AML-193 (cell line): ENCODE data around the gene HAS3.
"Not testable (repeated sequence)": the region's sequence is repeated elsewhere in the genome, so short reads cannot be mapped to it uniquely, and the experiment has no call there.

Experiments
- DNase-seq, 2 experiments: peaks; one replicate each; lab custom pipeline; 2025; lab: John Stamatoyannopoulos, UW

Gene HAS3

DNA sequence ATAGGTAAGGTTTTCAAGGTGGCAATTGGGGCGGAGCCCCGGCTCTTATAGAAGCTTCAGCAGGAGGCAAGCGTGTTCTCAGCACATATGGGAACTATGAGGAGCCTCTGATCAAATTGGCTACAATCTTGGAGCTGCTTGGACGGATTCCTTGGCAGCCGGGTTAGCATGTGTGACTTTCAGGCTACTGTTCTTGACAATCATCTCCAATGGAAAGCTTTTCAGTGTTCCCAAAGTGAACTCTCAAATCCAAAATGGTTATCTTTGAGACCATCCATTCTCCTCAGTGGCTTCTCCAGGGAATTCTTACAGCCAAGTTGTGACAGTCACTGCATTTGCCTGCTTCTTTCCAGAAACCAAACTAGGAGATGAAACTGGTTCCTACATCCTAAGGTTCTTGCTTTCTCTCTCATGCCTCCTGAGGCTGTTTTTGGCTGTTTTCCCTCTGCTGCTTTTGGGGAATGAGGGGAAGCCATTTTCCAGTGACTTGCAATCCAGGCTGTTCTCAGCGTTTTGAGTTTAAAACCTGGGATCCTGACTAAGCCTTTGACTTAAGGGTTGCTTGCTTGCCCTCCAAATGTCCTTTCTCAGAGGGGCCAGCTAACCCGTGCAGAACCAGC, 10.9 kb downstream of the HAS3 start:
- DNase-seq: no peak

DNA sequence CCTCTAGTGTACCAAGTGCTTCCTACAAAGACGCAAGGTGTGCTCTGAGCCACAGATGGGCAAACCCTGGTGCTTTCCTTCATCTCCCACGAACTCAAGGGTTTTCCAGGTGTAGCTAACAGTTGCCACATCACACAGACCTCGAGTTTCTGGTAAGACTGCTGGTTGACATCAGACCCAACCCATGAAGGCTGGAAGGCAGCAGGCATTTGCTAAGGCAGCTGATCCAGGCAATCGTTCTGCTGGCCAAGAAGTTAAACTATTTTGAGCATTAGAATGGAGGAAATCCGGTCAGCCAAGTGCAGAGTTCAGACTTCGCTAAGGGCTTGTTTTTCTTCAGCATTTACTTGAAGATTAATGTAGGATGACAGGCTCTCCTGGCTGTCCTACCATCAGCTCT, 11.5 kb downstream of the HAS3 start:
- no peak for DNase-seq

DNA sequence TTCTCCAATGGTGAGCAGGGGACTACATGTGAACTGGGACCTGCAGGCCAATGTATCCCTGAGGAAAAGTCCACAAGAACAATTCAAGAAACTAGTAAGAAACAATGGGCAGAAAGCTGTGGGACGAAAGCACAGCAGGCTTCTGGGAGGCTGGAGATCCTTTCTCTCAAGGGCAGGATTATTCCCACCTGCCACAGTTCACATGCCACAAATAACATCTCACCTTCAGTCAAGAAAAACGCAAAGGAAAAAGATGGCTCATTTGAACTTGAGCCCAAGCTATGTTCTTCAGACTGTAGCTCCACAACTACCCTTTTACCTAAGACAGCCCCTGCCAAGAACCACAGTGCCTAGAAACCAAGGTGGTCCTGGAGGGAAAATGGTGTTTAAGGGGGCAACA, 13.0 kb downstream of the HAS3 start:
- DNase-seq: no peak

DNA sequence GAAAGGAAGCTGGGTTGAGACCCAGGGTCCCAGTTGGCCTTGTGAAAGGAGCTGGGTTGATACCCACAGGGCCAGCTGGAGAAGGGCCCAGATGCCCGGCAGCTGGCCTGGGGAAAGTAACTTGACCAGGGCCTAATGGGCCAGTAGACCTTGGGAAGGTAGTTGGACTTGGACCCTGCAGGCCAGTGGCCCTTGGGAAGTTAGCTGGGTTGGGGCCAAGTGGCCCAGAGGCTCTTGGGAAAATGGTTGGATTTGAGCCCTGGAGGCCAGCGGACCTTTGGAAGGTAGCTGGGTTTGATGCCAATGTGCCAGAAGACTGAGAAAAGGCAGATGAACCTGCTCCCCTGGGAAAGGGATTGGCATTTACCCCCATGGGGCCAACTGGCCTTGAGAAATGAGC, 13.5 kb downstream of the HAS3 start:
- no peak for DNase-seq

DNA sequence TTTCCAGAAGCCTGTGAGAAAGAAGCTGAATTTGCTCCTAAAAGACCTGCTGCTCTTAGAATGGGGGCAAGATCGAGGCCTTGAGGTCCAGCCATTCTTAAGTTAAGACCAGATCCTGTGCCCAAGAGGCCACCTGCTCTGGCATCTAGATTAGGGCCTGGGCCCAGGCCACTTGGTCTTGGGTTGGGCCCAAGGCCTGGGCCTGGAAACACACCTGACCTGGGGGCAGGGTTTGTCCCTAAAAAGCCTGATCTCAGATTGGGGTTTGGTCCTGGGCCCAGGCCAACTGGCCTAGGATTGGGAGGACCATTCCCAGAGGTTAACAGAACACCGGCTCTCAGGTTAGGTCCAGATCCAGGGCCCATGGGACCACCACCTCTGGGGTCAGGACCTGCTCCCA, 14.1 kb downstream of the HAS3 start:
- DNase-seq: no peak

DNA sequence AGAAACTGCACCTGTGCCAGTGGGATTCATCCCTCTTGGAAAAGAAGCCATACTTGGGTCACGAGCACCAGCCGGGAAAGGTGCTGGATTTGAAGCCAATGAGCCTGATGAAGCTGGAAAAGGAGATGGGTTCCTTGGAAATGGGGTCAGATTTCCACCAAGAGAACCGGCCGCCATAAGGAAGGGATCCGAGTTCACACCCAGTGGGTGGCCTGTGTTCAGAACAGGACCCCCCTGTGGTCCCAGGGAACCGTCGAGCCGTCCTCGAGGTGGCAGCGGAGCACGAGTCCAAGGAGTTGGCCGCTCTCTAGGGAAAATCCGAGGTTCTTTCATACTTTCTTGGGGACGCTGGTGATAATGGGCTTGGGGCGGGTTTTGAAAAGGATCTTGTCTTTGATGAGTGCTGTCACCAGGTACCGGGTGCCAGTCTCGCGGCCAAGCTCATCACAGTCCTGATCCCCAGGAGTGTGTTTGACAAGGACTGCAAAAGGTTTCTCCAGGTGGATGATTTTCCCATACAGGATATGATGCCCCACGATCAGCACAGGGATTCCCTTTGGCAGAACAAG, 14.7 kb downstream of the HAS3 start:
- DNase-seq: no peak

DNA sequence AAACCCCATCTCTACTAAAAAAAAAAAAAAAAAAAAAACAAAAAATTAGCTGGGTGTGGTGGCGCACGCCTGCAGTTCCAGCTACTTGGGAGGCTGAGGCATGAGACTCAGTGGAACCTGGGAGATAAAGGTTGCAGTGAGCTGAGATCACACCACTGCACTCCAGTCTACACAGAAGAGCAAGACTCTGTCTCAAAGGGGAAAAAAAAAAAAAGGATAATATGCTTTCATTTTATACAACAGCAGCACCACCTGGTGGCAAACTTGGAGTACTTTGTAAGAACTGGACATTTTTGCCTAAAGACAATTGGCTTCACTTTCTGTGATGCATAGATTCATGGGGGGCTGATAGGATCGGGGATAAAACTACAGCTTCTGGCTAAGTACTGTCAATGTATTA, 18.5 kb downstream of the HAS3 start:
- DNase-seq: peak; percentile 61 to 71

DNA sequence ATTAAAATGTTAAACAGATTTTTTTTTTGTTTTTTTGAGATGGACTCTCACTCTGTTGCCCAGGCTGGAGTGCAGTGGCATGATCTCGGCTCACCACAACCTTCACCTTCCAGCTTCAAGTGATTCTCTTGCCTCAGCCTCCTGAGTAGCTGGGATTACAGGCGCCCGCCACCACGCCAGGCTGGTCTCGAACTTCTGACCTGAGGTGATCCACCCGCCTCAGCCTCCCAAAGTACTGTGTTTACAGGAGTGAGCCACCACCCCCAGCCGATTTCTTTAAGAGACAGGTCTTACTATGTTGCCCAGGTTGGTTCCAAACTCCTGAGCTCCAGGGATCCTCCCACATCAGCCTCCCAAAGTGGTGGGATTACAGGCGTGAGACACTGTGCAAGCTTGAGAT, 19.0 kb downstream of the HAS3 start:
- not testable (repeated sequence) for DNase-seq

DNA sequence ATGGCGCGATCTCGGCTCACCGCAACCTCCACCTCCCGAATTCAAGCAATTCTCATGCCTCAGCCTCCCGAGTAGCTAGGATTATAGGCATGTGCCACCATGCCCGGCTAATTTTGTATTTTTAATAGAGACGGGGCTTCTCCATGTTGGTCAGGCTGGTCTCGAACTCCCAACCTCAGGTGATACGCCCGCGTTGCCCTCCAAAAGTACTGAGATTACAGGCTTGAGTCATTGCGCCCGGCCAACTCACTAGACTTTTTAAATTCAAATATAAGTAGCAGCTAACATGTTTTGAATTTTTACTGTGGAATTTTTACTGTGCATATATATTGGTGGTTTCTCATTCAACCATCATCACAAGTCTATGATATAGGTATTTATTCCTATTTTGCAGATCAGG, 19.5 kb downstream of the HAS3 start:
- not testable (repeated sequence) for DNase-seq

DNA sequence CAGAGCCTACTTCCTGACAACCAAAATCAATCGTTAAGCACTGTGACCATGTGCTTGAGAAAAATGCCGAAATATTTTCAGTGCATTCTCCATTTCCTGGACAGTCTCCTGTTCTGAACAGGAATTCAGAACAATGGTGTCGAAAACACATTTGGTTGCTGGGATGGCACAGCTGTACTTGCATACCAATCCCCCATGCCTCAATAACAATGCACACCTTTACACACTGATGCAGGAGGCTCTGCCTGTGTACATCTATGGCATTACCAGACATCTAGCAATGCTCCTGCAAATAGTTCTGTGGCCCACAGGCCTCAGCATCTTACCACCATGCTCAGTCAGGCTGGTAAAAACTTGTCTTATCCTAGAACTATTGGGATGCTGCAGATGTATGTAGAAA, 20.8 kb downstream of the HAS3 start:
- DNase-seq: no peak

DNA sequence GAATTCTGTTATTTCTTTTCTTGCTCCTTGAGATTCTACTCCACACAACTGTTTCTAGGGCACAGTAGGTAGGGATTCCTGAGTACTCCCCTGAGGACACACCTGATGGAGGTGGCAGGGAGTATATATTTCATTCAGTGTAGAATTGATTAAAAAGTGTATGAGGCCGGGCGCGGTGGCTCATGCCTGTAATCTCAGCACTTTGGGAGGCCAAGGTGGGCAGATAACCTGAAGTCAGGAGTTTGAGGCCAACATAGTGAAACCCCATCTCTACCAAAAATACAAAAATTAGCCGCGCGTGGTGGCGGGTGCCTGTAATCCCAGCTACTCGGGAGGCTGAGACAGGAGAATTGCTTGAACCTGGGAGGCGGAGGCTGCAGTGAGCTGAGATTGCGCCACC, 21.3 kb downstream of the HAS3 start:
- DNase-seq: not testable (repeated sequence)

DNA sequence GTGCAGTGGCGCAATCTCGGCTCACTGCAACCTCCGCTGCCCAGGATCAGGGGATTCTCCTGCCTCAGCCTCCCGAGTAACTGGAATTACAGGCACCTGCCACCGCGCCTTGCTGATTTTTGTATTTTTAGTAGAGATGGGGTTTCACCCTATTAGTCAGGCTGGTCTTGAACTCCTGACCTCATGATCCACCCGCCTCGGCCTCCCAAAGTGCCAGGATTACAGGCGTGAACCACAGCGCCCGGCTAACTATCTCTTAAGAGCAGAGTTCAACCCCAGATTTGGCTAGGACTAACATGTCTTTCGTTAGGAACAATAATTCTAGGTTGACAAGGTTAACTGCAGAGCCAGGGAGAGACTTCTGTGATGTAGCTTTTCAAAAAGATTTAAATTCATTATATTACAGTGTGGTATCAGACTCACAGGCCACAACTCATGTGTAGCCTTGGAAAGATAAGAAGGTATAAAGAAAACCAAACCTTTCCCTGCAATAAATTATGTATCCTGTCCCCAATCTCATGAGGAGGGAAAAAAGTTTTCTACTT, 22.6 kb downstream of the HAS3 start:
- no peak for DNase-seq

DNA sequence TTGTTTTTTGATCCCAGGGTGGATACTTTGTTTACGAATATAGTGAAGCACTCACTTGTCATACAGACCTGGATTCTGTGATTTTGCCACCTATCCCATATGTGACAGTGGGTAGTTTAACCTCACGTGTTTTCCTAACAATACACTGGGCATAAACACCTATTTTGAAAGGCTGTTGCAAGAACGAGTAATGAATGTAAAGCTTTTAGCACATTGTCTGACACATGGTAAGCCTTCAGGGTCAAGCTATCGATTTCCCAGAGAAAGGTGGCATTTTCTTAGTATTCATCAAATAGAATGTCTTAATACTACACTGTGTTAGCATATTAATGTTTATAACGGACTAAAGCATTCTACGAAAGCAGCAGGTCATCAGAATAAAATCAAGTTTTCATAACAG, 25.0 kb downstream of the HAS3 start:
- DNase-seq: no peak

DNA sequence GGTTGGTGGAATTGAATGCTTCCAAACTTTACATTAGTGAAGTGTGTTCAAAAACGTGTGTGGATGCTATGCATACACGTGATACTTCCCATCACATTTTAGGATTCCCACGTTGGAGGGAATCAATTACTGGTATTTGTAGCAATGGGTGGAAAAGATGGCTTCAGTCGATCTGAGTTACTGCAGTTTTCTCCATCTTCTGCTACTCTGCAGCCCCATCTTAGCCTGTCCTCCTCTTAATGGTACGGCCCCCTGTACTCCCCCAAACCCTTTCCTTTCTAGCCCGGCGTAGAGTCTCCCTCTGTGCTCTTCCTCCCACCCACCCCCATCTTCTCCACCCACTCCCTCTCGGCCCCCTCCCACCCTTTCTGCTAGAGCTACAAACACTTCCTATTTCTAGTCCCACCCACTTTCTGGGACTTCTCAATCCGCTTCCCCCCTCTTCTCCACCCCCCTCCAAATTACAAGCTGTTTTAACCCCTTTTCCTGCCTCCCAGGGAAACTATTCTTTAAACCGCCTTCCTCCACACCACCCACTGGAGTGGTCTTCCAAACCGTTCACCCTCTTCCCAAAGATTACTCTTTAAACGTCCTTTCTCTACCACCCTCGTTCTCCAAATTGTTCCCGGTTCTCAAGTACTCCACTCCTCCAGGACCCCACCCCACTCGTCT, 25.9 kb downstream of the HAS3 start:
- DNase-seq: peak; percentile 49 to 57

DNA sequence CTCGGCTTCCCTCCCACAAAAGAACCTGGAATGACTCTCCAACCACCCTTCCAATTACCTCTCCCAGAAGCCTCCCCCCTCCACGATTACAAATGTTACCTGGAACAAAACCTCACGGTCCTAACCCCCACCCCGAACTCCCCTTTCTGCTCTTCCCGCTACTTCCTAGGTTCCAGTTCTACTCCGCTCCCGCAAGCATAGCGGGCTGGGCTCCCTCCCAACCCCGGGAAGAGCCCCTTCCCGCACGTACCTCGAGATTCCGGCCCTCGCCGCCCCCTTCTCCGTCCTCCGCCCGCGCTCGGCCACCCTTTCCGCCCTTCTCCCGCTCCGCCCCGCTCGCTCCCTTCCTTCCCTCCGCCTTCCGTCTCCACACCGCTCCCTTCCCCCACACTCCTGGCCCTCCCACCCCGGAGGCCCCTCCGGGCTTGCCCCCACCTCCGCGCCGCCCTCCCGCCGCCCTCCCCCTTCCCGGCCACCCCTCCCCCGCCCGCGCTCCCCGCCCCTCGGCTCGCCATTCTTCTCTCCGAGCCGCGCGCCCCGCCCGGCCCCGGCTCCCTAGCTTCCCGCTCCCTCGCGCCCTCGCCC, 26.5 kb downstream of the HAS3 start:
- peak; percentile 49 to 55 for DNase-seq

DNA sequence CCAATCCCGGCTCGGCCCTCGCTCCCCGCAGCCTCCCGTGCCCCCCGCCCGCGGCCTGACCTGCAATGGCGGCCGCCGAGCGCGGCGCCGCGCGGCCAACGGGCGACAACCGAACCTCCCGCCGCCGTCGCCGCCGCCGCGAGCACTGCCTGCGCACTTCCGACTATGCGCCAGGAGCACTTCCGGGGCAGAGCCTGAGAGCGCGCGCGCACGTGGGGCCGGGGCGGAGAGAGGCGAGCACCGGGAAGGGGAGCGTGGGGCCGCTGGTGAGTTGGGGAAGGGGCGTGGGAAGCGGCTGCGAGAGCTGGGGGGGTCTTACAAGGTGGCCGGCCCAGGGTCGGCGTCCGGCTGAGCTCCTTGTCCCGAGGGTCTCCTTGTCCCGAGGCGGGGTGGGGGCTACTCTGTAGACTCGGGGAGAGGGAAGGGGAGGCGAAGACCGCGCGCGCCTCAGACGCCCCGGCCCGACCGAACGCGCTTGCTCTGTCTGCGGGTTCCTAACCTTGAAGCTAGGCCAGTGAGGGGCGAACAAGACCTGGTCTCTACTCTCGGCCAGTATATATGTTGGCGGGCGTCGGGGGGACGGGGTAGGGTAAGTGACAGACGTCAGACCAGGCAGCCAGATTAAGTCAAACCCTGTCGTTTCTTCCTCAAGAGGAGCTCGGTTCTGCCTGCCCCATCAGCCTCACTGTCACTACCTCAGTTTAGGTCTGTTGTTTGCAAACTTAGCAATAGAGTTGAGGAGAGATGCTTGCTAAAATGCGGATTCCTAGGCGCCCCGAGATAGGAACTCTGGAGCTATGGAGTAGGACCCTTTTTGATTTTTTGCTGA, 27.2 kb downstream of the HAS3 start, which contains the start of the genes CHTF8 and UTP4:
Gene CHTF8 (minus strand): TSS at position 165 of the 829 bp plus-strand sequence. CDS start 11,130 bp downstream, outside the sequence.
Gene UTP4 (plus strand): TSS at position 226 of the 829 bp plus-strand sequence. CDS start 811 bp downstream, outside the sequence.
- DNase-seq: peak; percentile 64 to 66

DNA sequence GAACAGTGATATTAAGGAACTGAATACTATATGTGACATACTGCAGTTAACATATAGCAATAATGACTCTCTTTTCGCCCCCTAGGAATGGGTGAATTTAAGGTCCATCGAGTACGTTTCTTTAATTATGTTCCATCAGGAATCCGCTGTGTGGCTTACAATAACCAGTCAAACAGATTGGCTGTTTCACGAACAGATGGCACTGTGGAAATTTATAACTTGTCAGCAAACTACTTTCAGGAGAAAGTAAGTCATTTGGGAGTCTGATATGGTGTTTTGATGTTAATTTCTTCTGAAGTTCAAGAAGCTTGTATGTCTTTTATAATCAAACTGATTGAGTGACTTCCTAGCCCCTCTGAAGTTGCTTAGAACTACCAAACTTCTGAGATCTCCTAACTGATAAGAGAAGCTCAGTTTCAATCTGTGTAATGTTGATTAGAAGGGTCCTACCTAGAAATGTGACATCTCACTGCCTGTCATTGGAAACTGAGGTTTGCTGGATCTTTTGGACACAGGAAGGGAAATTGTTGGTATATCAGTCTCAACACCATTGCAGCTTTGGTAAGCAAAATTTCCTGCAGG, 28.0 kb downstream of the HAS3 start:
- no peak for DNase-seq

DNA sequence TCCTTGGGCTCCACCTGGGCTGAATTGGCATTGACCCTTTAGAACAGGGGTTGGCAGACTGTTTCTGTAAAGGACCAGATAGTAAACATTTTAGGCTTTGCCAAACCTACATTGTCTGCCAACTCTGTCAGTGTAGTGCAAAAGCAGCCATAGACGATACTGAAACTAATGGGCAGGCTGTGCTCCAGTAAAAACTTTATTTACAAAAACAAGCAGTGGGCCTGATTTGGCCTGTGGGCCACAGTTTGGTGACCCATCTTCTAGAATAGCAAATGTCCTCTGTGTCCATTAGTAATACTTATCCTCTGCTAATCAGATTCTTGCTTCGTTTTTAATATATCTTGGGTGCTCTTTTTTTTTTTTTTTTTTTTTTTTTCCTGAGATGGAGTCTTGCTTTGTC, 33.2 kb downstream of the HAS3 start:
- no peak for DNase-seq

DNA sequence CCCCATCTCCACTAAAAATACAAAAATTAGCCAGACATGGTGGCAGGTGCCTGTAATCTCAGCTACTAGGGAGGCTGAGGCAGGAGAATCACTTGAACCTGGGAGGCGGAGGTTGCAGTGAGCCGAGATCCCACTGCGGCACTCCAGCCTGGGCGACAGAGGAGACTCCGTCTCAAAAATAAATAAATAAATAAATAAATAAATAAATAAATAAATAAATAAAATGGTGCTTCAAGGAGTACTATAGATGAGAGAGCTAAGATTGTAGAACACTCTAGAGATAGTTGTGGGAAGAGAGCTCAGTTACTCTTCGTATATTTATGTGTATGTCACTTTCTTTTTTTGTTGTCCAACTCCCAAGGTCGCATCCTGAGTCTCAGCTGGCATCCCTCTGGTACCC, 34.0 kb downstream of the HAS3 start:
- not testable (repeated sequence) for DNase-seq

DNA sequence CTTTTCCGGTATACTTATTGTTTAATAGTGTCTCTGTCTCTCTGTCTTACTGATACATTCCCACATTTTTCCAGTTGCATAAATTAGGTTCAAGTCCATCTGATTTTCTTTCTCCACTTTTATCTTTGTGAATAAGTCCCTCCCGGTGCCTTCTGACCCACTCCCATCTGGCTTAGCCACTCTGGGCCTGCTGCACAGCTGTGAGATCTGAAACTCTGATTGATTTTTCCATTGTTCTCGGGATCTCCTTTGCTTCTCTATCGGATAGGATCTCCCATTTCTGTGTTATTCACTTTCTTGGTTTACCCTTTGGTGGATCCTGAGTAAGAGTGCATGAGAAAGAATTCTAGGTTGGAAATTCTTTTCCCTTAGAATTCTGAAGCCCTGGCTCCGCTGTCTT, 35.6 kb downstream of the HAS3 start:
- no peak for DNase-seq

DNA sequence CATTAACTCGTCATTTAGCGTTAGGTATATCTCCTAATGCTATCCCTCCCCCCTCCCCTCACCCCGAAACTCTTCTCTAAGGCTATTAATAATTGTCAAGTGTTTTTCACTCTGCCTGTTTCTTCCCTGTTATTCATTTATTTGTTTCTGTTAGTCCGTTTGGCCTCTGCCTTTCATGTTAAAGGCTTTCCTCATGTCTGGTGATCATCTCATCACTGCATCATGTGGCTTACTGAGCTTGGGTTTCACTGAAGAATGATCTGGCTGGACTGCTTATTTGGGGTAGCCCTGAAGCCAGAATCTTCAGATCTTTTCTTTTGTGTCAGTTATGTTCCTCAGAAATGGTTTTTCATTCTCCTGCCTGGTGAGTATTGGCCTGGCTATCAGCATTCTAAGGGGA, 36.5 kb downstream of the HAS3 start:
- no peak for DNase-seq
